ENCODE measurements around the gene ALDH4A1. TPM values are rescaled to one million over a fixed set of nuclear protein-coding genes. Genes with fewer than 3 reads are reported as not detected.

ALDH4A1 gene
- total and polyA plus RNA-seq, 12 donors, result 12.7 to 60.8 (median 36.6) TPM

DNA sequence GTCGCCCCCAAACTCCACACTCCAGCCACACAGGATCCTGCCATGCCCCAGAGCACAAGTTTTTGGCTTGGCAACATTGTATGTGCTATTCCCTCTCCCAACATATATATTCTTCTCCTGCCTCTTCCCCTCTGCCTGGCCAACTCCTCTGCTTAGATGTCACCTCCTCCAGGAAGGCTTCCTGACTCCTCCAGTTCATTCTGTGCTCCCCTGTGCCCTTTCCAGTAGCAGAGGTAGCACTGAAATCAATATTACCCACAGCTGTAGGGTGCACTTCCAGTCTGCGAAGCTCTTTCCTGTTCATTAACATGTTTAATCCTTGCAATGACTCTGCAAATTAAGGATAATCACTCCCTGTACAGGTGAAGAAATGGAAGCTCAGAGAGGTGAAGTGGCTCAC is 21.2 kb downstream of the ALDH4A1 start:
- Histone ChIP-seq H3K4me1 (peaks cover 0 to 11% (median 0%) of the 10 kb centered on the region in 9 donors), H3K9me3 (no peaks in the 10 kb centered on the region), H3K36me3 (peaks cover 0 to 28% (median 6%) of the 10 kb centered on the region in 9 donors), H3K4me3 (no peak overlapping the region), H3K27me3 (no peaks in the 10 kb centered on the region), H3K27ac (no peak overlapping the region)
- ATAC-seq, result no peak
- WGBS, 2 donors, result 96 to 100% methylated on average over 2 of the region's 2 CpGs
- DNase-seq, result no peak
- intact Hi-C loops (cut with DNase I), result loop anchor here in 1 of 10 donors (10.0 kb wide), 1 partner anchor 204 kb away; no protein-coding TSS in a partner anchor
- TF ChIP-seq, protein P1, sequence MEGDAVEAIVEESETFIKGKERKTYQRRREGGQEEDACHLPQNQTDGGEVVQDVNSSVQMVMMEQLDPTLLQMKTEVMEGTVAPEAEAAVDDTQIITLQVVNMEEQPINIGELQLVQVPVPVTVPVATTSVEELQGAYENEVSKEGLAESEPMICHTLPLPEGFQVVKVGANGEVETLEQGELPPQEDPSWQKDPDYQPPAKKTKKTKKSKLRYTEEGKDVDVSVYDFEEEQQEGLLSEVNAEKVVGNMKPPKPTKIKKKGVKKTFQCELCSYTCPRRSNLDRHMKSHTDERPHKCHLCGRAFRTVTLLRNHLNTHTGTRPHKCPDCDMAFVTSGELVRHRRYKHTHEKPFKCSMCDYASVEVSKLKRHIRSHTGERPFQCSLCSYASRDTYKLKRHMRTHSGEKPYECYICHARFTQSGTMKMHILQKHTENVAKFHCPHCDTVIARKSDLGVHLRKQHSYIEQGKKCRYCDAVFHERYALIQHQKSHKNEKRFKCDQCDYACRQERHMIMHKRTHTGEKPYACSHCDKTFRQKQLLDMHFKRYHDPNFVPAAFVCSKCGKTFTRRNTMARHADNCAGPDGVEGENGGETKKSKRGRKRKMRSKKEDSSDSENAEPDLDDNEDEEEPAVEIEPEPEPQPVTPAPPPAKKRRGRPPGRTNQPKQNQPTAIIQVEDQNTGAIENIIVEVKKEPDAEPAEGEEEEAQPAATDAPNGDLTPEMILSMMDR (IDR thresholded peaks at IDR 0.05), result no peak

DNA sequence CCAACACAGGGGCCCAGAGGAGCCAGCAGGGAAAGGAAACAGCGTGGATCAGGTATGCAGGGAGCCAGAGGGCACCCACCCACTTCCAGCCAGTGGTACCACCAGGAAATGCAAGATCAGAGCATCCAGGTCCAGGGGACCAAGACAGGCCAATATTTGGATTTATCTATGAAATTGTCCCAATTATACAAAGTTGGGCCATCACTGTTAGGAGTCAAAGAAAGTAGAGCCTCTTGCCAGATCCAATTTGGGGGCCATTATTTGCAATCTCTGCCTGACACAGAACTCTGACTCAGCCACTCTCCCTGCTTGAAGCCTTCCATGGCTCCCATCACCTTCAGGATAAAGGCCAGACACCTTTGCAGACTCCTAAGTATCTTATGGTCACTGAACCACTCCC is 21.8 kb downstream of the ALDH4A1 start:
- Histone ChIP-seq H3K36me3 (peaks cover 0 to 28% (median 6%) of the 10 kb centered on the region in 9 donors), H3K27me3 (no peaks in the 10 kb centered on the region), H3K27ac (no peak overlapping the region), H3K9me3 (no peaks in the 10 kb centered on the region), H3K4me3 (no peak overlapping the region), H3K4me1 (peaks cover 0 to 11% (median 0%) of the 10 kb centered on the region in 9 donors)
- DNase-seq, result no peak
- 95 to 100% methylated on average over 1 of the region's 1 CpG for WGBS, 2 donors
- intact Hi-C loops (cut with DNase I), result loop anchor here in 1 of 10 donors (10.0 kb wide), 1 partner anchor 204 kb away; no protein-coding TSS in a partner anchor
- TF ChIP-seq, protein P1 (IDR thresholded peaks at IDR 0.05), result no peak
- no peak for ATAC-seq

DNA sequence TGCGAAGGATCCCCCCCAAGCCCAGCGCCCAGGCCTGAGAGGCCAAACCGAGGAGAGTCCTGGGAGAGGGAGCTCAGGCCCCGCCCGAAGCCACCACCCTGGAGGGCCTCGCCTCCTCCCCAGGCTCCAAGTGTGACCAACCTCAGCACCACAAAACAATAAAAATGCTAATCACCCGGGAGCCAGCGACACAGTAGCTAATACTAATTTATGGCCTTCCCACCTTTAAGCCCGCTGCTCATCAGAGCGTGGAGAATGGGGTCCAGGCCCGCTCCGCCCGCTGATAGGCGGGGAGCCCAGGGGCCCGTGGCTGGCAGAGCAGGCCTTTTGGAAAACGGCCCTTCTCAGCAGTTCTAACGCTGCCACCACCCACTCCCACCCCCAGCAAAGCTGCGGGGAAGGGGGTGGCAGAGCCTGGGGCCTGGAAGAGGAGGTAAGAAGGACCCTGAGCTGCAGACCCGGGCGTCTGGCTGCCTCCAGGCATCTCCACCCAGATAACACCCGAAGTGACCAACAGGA is 22.5 kb downstream of the ALDH4A1 start:
- H3K4me3 ChIP-seq, result no peak overlapping the region
- H3K4me1 ChIP-seq, result peaks cover 0 to 15% (median 6%) of the 10 kb centered on the region in 9 donors
- no peak overlapping the region for H3K27ac ChIP-seq
- 82 to 88% methylated on average over 21 of the region's 21 CpGs for WGBS, 2 donors
- H3K27me3 ChIP-seq, result no peaks in the 10 kb centered on the region
- ATAC-seq, result no peak
- intact Hi-C loops (cut with DNase I), result loop anchor here in 3 of 10 donors (5.0 to 10.0 kb wide), 2 partner anchors 205 to 283 kb away; no protein-coding TSS in a partner anchor
- H3K36me3 ChIP-seq, result peaks cover 0 to 28% (median 6%) of the 10 kb centered on the region in 9 donors
- no peak for DNase-seq
- TF ChIP-seq, protein P1 (IDR thresholded peaks at IDR 0.05), result no peak
- no peaks in the 10 kb centered on the region for H3K9me3 ChIP-seq

DNA sequence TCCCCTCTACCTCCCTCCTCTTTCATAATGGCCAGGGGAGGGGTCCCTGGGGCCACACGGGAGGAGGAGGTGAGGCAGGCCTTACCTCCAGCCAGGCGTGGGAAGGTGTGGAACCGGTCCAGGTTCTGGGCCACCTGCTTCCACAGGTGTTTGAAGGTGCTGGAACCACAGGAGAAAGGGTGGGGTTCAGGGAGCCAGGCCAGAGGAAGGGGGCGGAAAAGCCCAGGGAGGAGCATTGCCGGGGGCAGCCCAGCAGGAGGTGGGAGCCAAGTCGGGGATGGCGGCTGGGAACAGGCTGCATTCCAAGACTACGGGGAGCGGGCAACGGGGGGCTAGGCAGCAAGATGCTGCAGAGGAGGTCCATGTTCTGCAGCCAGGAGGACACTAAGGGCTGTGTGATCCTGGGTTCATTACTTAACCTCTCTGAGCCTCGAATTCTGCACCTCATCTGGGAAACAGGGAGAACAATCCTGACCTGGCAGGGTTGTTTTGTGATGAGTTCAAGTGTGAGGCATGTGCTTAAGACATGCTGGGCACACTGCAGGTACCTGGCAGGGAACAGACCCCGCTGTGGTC is 23.1 kb downstream of the ALDH4A1 start:
- intact Hi-C loops (cut with DNase I), result loop anchor here in 2 of 10 donors (5.0 kb wide), 1 partner anchor 282 kb away; no protein-coding TSS in a partner anchor
- Histone ChIP-seq H3K27me3 (no peaks in the 10 kb centered on the region), H3K4me1 (peaks cover 0 to 17% (median 6%) of the 10 kb centered on the region in 9 donors), H3K36me3 (peaks cover 0 to 28% (median 6%) of the 10 kb centered on the region in 9 donors), H3K9me3 (no peaks in the 10 kb centered on the region), H3K27ac (no peak overlapping the region), H3K4me3 (no peak overlapping the region)
- ATAC-seq, result no peak
- 88 to 90% methylated on average over 12 of the region's 12 CpGs for WGBS, 2 donors
- TF ChIP-seq, protein P1 (IDR thresholded peaks at IDR 0.05), result no peak
- no peak for DNase-seq
